Coronary artery (tissue), 2 donors: ENCODE results near the gene CADM1.

ENCODE experiments used
- DNase-seq: peaks from one replicate; pipeline ENCODE4 v3.0.0-alpha.2; 2017; ENCODE audit warnings: low spot score
- H3K27ac ChIP-seq, 2 donors: fragments of 200-600 bp; sonication (generic); one replicate each; pipeline ENCODE4 v1.5.1; 2016 to 2019
- H3K4me3 ChIP-seq: fragments of 200-600 bp; sonication (generic); 2 replicates; pipeline ENCODE4 v1.5.1; 2016; ENCODE audit warnings: mild to moderate bottlenecking, moderate library complexity
- CTCF ChIP-seq: fragments of 200-600 bp; sonication (generic); IDR thresholded peaks from one replicate; pipeline ENCODE4 v1.5.1; 2019; ENCODE audit warnings: antibody characterized with exemption

The CADM1 gene

GRCh38 chr11:115280775-115281174 is 223.4 kb downstream of the CADM1 start:
- no peak overlapping the region for H3K27ac ChIP-seq
- no peak for TF ChIP-seq CTCF
- DNase-seq, result no peak
- H3K4me3 ChIP-seq, result no peak overlapping the region

- no peak for DNase-seq
- Histone ChIP-seq H3K27ac (no peak overlapping the region), H3K4me3 (no peak overlapping the region)
- TF ChIP-seq CTCF, result no peak
Measured at GRCh38 chr11:115279813-115280761, 224.1 kb downstream of the CADM1 start.

GRCh38 chr11:115276799-115277198 is 227.4 kb downstream of the CADM1 start:
- DNase-seq, result no peak
- no peak overlapping the region for H3K27ac ChIP-seq
- no peak for TF ChIP-seq CTCF
- no peak overlapping the region for H3K4me3 ChIP-seq

GRCh38 chr11:115276191-115276590 is 228.0 kb downstream of the CADM1 start:
- no peak for TF ChIP-seq CTCF
- H3K4me3 ChIP-seq, result no peak overlapping the region
- DNase-seq, result no peak
- H3K27ac ChIP-seq, result no peak overlapping the region

GRCh38 chr11:115275045-115275444 is 229.2 kb downstream of the CADM1 start:
- no peak overlapping the region for H3K27ac ChIP-seq
- no peak for TF ChIP-seq CTCF
- no peak overlapping the region for H3K4me3 ChIP-seq
- DNase-seq, result no peak

GRCh38 chr11:115272925-115273324 is 231.3 kb downstream of the CADM1 start:
- TF ChIP-seq CTCF, result no peak
- no peak for DNase-seq
- Histone ChIP-seq H3K4me3 (no peak overlapping the region), H3K27ac (no peak overlapping the region)

- no peak for DNase-seq
- Histone ChIP-seq H3K4me3 (no peak overlapping the region), H3K27ac (no peak overlapping the region)
- no peak for TF ChIP-seq CTCF
Measured at GRCh38 chr11:115271643-115272042, 232.6 kb downstream of the CADM1 start.
